Activated T-cell treated with anti-CD3 and anti-CD28 coated beads, Interleukin-2, amount 50 U/mL, for 1 hour (primary cell): ENCODE data around the gene FBXO24.
A peak's percentile ranks its signal among the peaks of the same experiment; 100 is the strongest.

Experiments used
- DNase-seq: peaks from one replicate; pipeline ENCODE4 v3.0.0-alpha.2; 2020

The FBXO24 gene

DNA sequence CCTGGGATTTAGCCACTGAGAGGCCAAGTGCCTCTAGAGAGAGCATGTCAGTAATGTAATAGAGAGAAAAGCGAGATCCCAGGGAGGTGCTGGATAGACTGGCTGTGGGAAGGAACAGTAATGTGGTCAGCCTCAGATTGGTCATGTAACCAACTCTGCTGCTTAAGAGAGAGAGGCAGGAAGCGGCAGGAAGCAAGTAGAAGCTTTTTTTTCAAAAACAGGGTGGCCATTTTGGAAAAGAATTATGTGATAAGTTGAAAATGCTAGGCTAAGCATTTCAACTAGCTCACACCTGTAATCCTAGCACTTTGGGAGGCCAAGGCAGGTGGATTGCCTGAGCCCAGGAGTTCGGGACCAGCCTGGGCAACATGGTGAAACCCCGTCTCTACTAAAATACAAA is 12.3 kb downstream of the FBXO24 start:
- DNase-seq, result no peak

DNA sequence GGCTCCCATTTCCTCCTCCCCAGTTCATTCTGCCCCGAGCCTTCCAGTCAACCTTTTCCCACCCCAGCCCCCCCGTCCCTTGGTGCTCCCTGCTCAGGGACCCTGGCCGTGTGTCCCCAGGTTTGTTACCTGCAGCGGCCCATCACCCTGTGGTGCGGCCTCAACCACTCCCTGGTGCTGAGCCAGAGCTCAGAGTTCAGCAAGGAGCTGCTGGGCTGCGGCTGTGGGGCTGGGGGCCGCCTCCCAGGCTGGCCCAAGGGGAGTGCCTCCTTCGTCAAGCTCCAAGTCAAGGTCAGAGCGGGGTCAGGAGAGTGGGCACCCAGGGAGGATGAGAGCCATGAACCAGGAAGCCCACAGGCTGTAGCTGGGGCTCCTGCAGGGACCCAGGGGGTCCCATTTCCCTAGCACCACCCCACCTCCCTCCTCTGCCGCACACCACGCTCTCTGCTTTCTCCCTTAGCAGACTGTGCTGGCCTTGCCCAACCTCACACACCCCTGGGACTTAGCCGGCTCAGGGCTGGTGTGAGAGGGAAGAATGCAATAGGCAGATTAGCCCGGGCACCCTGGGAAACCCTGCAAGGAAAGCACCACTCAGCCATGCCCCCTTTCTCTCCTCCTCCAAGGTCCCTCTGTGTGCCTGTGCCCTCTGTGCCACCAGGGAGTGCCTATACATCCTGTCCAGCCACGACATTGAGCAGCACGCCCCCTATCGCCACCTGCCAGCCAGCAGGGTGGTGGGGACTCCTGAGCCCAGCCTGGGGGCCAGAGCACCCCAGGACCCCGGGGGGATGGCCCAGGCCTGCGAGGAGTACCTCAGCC is 14.0 kb downstream of the FBXO24 start:
- no peak for DNase-seq

DNA sequence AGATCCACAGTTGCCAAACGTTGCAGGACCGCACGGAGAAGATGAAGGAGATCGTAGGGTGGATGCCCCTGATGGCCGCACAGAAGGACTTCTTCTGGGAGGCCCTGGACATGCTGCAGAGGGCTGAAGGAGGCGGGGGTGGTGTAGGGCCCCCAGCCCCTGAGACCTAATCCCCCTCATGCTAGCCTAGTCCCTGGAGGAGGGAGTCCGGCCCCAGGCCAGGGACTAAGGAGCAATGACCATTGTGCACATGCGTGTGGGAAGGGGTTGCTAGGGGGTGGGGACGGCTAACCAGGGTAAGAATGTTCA is 14.6 kb downstream of the FBXO24 start:
- no peak for DNase-seq

DNA sequence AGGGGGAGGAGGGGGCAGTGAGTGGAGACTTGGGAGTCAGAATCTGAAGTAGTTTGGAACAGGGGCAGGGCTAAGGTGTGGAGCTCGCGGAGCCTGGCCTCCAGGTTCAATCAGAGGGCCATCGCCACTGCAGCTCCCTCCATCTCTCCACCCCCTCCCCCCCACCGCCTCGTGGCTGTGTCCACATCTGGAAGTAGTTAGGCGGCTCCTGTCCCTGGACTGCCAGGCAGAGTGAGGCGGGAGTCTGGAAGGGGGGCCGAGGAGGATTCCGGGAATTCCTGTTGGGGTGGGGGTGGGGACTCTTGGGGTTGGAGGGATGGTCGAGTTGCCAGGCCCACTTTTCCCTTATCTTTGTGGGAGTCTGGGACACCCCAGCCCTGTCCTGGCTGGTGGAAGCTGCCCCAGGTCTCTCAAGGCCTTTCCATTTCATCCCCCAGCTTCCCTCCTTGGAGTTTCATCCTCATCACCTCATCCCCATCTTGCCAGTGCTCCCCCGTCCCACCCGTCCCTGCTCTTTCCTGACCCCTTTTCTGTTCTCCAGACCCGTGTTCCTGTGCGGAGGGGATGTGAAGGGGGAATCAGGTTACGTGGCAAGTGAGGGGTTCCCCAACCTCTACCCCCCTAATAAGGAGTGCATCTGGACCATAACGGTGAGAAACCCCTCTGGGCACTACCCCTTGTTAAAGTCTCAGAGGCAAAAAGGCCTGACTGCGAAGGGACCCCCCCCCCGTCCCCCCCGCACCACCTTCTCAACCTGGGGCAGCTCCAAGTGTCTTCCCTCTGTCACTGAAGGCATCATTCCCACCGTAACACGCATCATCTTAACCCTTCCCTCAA is 17.0 kb downstream of the FBXO24 start:
- DNase-seq, result no peak

DNA sequence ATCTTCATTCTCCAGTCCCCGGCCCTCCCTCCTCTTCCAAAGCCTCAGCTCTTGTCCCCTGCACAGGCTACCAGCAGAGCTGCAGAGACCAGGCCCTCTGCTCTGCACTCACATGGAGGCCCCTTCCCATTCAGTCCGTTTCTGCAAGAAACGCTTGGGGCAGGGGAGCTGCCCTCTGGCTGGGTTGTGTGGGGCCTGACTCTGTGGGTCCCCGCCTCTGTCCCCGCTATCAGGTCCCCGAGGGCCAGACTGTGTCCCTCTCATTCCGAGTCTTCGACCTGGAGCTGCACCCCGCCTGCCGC is 17.5 kb downstream of the FBXO24 start:
- no peak for DNase-seq

DNA sequence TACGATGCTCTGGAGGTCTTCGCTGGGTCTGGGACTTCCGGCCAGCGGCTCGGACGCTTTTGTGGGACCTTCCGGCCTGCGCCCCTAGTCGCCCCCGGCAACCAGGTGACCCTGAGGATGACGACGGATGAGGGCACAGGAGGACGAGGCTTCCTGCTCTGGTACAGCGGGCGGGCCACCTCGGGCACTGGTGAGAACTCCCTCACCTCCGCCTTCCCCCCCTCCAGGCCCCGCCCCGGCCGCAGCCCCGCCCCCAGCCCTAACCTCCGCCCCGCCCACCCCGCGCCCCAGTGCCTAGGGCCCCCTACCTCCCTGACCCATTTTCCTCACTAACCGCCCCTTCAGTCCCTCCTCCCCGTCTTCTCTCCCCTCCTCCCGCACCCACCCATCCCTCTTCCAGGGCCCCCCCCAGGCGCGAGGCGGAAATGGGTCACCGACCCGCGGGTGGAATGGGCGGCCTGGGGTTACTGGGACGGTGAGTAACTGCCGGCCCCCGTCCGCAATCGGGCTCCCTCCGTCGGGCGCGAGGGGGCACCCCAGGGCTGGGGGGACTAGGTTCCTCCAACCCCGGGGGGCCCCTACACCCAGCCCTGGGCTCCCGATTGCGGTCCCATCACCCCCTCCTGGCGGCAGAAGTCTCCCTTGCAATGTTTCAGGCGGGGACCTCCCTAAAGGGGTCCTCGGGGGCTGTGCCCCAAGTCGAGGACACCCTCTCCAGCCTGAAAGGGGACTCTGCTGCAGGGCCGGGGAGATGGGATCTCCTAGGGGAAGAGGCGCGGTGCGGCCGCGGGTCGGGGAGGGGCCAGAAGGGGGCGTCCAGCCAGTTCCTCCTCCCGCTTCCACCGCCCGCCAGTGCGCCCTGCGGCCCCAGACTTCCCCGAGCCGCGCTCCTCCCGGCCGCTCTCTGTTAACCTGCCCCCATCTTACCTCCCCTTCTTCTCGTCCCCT is 18.2 kb downstream of the FBXO24 start:
- DNase-seq, result peak; percentile 77

DNA sequence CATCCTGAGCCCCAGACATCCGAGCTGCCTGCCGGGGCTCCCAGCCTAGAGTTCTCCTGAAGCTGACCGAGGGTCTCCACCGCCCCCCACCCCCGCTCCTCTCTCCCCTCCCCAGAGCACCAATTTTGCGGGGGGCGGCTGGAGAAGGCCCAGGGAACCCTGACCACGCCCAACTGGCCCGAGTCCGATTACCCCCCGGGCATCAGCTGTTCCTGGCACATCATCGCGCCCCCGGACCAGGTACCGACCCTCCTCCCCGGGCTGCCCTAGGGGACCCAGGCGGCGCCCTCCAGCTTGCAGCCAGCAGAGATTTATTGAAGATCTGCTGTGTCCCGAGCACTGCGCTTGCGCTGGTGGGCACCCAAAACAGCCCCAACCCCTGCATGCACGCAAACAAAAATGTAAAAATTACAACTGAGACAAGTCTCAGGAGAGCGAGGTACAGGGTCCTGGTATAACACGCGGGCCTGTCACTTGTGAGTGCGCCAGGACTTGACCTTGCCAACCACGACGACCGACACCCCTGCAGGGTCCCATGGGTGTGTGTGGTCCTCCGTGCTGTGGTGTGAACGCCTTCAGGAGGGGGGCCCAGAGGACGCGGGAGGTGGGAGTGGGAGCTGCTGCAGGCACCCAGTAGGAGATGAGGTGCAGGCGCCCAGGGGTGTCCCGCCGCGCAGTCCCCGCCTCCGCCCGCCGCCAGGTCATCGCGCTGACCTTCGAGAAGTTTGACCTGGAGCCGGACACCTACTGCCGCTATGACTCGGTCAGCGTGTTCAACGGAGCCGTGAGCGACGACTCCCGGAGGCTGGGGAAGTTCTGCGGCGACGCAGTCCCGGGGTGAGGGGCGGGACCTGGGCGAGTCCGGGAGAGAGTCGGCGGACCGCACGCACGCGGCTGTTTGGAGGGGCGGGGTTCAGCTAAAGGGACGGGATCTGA is 19.1 kb downstream of the FBXO24 start:
- DNase-seq, result peak; percentile 44

DNA sequence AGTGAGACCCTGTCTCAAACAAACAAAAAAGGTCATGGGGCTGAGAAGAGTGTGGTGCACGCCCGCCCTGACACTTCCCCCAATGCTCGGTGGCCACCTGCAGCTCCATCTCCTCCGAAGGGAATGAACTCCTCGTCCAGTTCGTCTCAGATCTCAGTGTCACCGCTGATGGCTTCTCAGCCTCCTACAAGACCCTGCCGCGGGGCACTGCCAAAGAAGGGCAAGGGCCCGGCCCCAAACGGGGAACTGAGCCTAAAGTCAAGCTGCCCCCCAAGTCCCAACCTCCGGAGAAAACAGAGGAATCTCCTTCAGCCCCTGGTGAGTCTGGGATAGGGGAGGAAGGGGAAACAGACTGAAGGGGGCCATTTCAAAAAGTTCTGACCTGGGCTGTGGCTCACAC is 20.2 kb downstream of the FBXO24 start:
- DNase-seq, result no peak

DNA sequence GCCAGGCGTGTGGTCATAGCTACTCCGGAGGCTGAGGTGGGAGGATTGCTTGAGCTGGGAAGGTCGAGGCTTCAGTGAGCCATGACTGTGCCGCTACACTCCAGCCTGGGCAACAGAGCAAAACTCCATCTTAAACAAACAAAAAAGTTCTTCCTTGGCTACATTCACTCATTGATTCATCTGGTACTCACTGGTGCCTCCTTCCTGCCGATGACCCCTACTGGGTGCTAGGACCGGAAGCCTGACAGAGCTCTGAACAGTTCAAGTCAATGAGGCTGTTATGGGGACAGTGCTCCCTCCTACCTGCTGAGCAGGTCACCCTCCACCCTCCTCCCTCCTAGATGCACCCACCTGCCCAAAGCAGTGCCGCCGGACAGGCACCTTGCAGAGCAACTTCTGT is 21.0 kb downstream of the FBXO24 start:
- no peak for DNase-seq

DNA sequence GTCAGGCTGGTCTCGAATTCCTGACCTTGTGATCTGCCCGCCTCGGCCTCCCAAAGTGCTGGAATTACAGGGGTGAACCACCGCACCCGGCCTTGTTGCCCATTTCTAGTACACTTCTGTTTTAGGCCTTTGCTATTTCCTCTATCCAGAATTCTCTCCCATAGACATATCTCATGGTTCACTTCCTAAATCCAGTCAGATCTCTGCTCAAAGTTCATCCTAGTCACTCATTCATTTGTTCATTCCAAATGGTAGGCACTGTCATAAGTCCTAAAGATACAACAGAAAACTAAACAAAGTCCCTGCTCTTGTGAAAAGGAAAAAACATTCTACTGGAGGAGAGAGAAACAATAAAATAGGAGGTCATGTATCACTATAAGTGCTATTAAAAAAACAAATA is 23.8 kb downstream of the FBXO24 start:
- no peak for DNase-seq

DNA sequence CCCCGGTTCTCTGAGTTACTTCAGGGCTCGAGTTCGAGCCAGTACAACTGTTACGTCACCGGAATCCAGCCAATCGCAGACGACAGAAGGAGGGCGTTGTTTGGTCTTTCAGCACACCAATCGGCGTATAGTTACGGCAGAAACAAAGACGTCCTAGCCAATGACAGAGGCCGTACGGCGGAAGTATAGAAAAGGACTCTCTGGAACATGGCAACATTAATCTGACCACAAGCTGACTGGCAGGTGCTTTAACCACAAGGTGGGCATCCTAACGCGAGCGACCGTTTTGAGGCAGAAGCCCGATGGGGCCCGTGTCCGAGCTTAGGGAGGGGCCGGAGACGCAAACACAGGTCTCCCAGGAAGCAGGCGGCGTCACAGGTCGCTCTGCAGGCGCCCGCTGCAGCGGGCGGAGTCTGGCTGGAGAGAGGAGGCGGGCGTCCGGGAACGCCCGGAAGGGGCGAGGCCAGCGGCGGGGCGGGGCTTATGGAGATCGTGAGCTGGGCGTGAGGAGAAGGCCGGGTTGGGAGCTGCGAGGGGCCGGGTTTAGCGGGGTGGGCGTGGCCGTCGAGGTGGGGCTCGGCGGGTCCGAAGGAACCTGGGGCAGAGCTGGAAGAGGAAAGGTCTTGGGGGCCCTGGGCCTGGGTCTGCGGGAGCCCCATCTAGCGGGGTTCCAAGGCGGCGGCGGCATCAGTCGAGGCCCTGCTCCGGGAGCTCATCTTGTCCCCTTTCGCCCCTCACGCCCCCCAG is 26.0 kb downstream of the FBXO24 start, which contains the start of gene MOSPD3:
Gene MOSPD3, plus strand, starts transcription at position 558 of the 747 bp plus-strand sequence. CDS start 252 bp downstream, outside the sequence.
- peak; percentile 99 for DNase-seq

DNA sequence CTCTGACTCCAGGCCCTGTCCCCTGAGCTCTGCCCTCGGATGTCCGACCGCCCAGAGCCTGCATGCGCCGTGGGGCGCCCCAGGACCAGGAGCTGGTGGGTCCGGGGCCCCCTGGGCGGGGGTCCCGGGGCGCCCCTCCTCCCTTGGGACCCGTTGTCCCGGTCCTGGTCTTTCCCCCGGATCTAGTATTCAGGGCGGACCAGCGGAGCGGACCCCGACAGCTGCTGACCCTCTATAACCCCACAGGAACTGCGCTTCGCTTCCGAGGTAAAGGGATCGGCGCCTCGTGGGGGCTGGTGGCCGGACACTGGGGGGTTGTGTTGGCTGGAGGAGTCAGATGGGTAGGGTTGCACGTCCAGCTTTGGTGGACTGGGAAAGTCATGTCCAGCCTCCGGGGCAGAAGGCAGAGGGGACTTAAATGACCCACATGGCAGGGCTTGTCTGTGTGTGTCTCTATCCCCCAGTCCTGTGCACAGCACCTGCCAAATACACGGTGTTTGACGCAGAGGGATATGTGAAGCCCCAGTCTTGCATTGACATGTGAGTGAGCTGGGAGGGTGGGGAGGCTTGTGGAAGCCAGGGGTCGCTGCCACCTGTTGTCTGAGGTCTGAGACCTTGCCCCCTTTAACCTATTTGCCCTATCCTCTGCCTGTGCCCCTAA is 26.7 kb downstream of the FBXO24 start:
- DNase-seq, result peak; percentile 42

DNA sequence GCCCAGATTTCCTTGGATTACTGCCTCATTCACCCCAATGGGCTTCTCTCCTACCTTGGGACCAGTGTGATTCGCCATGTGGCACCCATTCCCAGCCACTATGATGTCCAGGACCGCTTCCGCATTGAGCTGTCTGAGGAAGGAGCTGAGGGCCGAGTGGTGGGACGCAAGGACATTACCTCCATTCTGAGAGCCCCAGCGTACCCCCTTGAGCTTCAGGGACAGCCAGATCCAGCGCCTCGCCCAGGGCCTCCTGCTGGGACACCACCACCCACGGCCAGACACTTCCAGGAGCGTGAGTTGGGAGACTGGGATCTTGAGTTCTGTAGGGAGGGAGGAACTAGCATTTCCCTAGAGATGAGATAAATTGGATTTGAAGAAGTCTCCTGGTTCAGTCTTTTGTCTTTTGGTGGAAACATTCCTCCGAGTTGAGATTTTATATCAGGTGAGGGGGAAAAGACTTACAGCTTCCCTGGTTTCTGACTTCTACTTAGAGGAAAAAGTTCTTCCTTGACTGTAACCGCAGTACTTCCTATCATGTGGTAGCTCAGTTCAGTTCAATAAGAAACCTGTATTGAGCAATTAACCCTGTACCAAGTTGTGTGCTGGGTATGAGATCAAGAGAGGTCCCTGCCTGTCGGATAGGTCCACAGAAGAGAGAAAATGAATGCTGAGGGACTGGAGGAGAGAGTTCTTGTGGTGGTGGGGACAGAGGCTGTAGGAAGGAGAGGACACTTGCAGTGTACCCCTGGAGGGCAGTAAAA is 27.5 kb downstream of the FBXO24 start:
- no peak for DNase-seq

DNA sequence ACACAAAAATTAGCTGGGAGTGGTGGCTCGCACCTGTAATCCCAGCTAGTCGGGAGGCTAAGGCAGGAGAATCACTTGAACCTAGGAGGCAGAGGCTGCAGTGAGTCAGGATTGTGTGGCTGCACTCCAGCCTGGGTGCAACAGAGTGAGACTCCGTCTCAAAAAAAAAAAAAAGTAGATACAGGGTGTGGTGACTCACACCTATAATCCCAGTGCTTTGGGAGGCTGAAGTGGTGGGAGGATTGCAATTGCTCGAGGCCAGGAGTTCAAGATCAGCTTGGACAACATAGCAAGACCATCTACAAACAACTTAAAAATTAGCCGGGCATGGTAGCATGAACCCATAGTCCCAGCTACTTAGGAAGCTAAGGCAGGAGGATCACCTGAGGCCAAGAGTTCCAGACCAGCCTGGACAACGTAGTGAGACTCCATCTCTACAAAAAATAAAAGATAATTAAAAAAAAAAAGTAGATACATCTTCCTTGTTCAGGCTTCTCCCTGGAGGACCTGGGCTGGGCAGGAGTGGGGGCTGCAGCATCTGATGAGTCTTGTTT is 28.3 kb downstream of the FBXO24 start:
- no peak for DNase-seq

DNA sequence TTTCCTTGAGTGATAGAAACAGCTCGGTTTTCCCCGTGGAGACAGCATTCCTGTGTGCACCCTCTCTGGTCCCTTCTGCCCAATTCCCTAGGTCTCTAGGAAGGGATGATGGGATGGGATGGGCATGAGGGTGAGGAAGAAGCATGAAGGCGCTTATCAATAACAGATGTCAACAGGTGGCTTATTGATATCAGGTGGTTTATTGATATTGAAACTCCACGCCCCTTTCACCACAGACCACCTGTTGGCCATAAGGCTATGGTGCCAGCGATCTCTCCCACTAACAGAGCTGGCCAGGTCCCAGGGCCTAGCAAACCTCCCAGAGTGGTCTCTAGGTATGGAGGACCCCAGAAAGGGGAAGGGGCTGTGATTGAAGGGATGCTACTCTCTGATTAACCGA is 34.1 kb downstream of the FBXO24 start:
- DNase-seq, result no peak

DNA sequence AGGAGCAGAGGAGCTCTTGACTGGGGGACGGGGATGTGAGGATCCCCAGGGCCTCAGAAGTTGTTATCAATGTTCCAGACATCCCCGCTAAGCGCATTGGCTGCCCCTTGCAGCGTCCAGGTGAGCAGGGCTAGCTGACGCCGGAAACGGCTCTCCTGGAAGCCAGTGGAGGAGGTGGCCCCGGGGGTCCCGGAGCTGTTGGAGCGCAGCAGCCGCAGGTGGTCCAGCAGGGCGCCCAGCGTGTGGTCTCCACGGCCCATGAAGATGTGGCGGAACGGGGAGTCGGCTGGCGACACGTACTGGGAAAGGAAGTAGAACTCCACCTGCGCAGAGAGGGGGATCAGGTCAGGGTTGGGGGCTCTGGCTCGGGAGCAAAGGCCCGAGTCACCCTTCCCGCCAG is 34.7 kb downstream of the FBXO24 start:
- DNase-seq, result no peak

DNA sequence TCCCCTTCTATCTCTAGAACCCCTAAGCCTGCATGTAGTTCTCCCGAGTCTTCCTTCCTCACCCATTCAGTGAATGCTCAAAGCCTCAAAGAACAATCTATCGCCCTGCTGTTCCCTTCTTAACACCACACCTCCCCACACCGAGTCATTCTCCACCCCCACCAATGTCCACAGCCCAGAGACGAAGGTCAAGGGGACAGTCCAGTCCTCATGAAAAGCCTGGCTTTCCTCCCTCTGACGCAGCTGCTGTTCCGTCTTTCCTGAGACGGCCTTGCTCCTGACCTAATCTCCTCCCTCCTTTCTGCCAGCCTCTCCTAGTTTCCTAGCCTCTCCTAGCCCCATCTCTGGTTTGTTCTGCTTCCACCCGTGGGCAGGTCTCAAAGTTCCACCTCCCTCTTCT is 35.4 kb downstream of the FBXO24 start:
- no peak for DNase-seq

DNA sequence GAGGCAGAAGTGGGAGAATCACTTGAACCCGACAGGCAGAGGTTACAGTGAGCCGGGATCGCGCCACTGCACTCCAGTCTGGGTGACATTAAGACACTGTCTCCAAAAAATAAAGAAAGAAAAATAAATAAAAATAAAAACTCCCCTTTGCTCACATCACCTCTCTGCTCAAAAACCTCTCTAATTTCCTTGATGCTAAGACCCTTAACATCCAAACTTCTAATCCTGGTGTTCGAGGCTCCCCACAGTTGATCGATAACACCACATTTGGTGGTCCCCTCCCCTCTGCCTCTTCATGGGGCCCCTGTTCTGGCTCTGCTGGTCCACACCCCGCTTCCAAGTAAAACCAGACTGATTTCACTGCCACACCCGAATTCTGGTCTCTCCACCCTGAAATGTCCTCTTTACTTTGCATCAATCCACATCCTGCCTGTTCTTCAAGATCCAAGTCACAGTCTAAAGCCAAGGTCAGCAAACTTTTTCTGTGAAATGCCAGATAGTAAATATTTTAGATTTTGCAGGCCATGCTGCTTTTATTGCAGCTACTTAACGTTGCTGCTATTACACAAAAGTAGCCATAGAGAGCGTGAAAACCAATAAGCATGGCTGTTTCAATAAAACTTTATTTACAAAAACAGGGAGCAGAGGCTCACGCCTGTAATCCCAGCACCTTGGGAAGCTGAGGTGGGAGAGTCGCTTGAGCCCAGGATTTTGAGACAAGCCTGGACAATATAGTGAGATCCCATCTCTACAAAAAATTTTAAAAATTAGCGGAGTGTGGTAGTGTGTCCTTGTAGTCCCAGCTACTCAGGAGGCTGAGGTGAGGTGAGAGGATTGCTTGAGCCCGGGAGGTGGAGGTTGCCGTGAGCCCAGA is 38.1 kb downstream of the FBXO24 start:
- no peak for DNase-seq

DNA sequence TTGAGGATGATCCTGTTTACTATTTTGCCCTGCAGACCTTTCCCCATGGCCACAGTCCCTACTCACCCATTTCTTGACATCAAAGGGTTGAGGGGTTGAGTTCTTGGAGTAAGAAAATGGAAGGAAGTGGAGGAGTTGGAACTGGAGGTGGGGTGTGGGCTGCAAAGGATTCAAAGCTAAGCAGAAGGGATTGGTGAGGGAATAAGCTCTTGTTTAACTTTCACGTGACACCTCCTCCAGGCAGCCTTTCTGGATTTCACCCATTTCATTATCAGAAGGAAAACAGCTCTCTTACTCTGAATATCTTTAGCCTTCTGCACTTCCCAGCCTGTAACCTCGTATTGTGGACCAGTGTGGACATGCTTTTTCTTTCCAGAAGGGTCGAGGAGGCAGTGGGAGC is 39.9 kb downstream of the FBXO24 start:
- DNase-seq, result no peak
